ENCODE results near the gene DDX11. TPM values are rescaled to one million over a fixed set of nuclear protein-coding genes. Genes with fewer than 3 reads are reported as not detected.
"Not testable (repeated sequence)": the region's sequence is repeated elsewhere in the genome, so short reads cannot be mapped to it uniquely, and the experiment has no call there.

The DDX11 gene
- polyA plus RNA-seq, result 10 to 100 TPM; 10.5 to 14.6 (median 14.3) TPM

- 0% methylated on average over 58 of the region's 58 CpGs for WGBS, 3 donors
- not testable (repeated sequence) for H3K27ac ChIP-seq (ENCODE audit: low read depth, low read length)
Measured at GRCh38 chr12:31073527-31074332, at the start of gene DDX11. Gene DDX11 (plus strand): TSS chr12:31073860. CDS start chr12:31078394, 4,534 bp downstream.

- H3K27ac ChIP-seq (ENCODE audit: low read depth, low read length), result no peak overlapping the region
- WGBS, 3 donors, result 88 to 96% (median 93%) methylated on average over 7 of the region's 7 CpGs
Measured at GRCh38 chr12:31026202-31026601, 47.5 kb upstream of the DDX11 start.

GRCh38 chr12:31027006-31027405 is 46.7 kb upstream of the DDX11 start:
- not testable (repeated sequence) for H3K27ac ChIP-seq (ENCODE audit: low read depth, low read length)
- WGBS, 3 donors, result 70 to 93% (median 90%) methylated on average over 5 of the region's 5 CpGs

- WGBS, 3 donors, result 69 to 87% (median 86%) methylated on average over 11 of the region's 11 CpGs
- H3K27ac ChIP-seq (ENCODE audit: low read depth, low read length), result no peak overlapping the region
Measured at GRCh38 chr12:31029468-31029867, 44.2 kb upstream of the DDX11 start.

GRCh38 chr12:31029916-31030562 is 43.6 kb upstream of the DDX11 start:
- H3K27ac ChIP-seq (ENCODE audit: low read depth, low read length), result no peak overlapping the region
- WGBS, 3 donors, result 62 to 75% (median 64%) methylated on average over 6 of the region's 6 CpGs

GRCh38 chr12:31031951-31032335 is 41.7 kb upstream of the DDX11 start:
- H3K27ac ChIP-seq (ENCODE audit: low read depth, low read length), result no peak overlapping the region
- WGBS, 3 donors, result 67 to 76% (median 75%) methylated on average over 4 of the region's 4 CpGs

- 65 to 70% (median 66%) methylated on average over 3 of the region's 3 CpGs for WGBS, 3 donors
- H3K27ac ChIP-seq (ENCODE audit: low read depth, low read length), result no peak overlapping the region
Measured at GRCh38 chr12:31033146-31033545, 40.5 kb upstream of the DDX11 start.

GRCh38 chr12:31033681-31034080 is 40.0 kb upstream of the DDX11 start:
- 81 to 91% (median 89%) methylated on average over 6 of the region's 6 CpGs for WGBS, 3 donors
- no peak overlapping the region for H3K27ac ChIP-seq (ENCODE audit: low read depth, low read length)

- H3K27ac ChIP-seq (ENCODE audit: low read depth, low read length), result no peak overlapping the region
- 72 to 92% (median 88%) methylated on average over 3 of the region's 3 CpGs for WGBS, 3 donors
Measured at GRCh38 chr12:31034372-31034771, 39.3 kb upstream of the DDX11 start.

GRCh38 chr12:31035226-31035625 is 38.4 kb upstream of the DDX11 start:
- WGBS, 3 donors, result 71 to 83% (median 75%) methylated on average over 4 of the region's 4 CpGs

GRCh38 chr12:31035967-31036665 is 37.5 kb upstream of the DDX11 start:
- H3K27ac ChIP-seq (ENCODE audit: low read depth, low read length), result no peak overlapping the region
- 77% methylated on average over 4 of the region's 4 CpGs for WGBS, 3 donors

More at GRCh38 chr12:31035226-31035625, 38.4 kb upstream of the DDX11 start:
- no peak overlapping the region for H3K27ac ChIP-seq (ENCODE audit: low read depth, low read length)

- WGBS, 3 donors, result 94 to 96% (median 95%) methylated on average over 1 of the region's 1 CpG
- H3K27ac ChIP-seq (ENCODE audit: low read depth, low read length), result no peak overlapping the region
Measured at GRCh38 chr12:31037028-31037427, 36.6 kb upstream of the DDX11 start.

- 87 to 90% (median 89%) methylated on average over 2 of the region's 2 CpGs for WGBS, 3 donors
- H3K27ac ChIP-seq (ENCODE audit: low read depth, low read length), result no peak overlapping the region
Measured at GRCh38 chr12:31037931-31038330, 35.7 kb upstream of the DDX11 start.

GRCh38 chr12:31041033-31041564 is 32.6 kb upstream of the DDX11 start:
- WGBS, 3 donors, result 90 to 92% (median 90%) methylated on average over 8 of the region's 8 CpGs

GRCh38 chr12:31050143-31050542 is 23.5 kb upstream of the DDX11 start:
- not testable (repeated sequence) for H3K27ac ChIP-seq (ENCODE audit: low read depth, low read length)
- 94 to 98% (median 97%) methylated on average over 2 of the region's 2 CpGs for WGBS, 3 donors

More at GRCh38 chr12:31041033-31041564, 32.6 kb upstream of the DDX11 start:
- H3K27ac ChIP-seq (ENCODE audit: low read depth, low read length), result no peak overlapping the region

GRCh38 chr12:31050548-31050947 is 23.1 kb upstream of the DDX11 start:
- WGBS, 3 donors, result 93 to 96% (median 95%) methylated on average over 7 of the region's 7 CpGs
- H3K27ac ChIP-seq (ENCODE audit: low read depth, low read length), result not testable (repeated sequence)

- H3K27ac ChIP-seq (ENCODE audit: low read depth, low read length), result not testable (repeated sequence)
- 64 to 75% (median 66%) methylated on average over 4 to 5 of the region's 5 CpGs for WGBS, 3 donors
Measured at GRCh38 chr12:31051692-31052091, 22.0 kb upstream of the DDX11 start.

- WGBS, 3 donors, result 82 to 96% (median 93%) methylated on average over 1 of the region's 1 CpG
- H3K27ac ChIP-seq (ENCODE audit: low read depth, low read length), result not testable (repeated sequence)
Measured at GRCh38 chr12:31052121-31052520, 21.5 kb upstream of the DDX11 start.
